ENCODE data around the gene ERCC4.

Gene ERCC4

GRCh38 chr16:13911306-13911705 lies 8.6 kb upstream of the ERCC4 start:
- DNase-seq (ENCODE audit: low read depth), result no peak

GRCh38 chr16:13911871-13912270 lies 8.1 kb upstream of the ERCC4 start:
- DNase-seq (ENCODE audit: low read depth), result no peak

- DNase-seq (ENCODE audit: low read depth), result no peak
Measured at GRCh38 chr16:13912891-13913290, 7.1 kb upstream of the ERCC4 start.

- no peak for DNase-seq (ENCODE audit: low read depth)
Measured at GRCh38 chr16:13913374-13914292, 6.3 kb upstream of the ERCC4 start.

GRCh38 chr16:13915033-13915635 lies 4.8 kb upstream of the ERCC4 start:
- DNase-seq (ENCODE audit: low read depth), result no peak

GRCh38 chr16:13919330-13919682 lies 648 bp upstream of the ERCC4 start:
- DNase-seq (ENCODE audit: low read depth), result no peak

- DNase-seq (ENCODE audit: low read depth), result no peak
Measured at GRCh38 chr16:13920510-13920818, 510 bp downstream of the ERCC4 start.

- no peak for DNase-seq (ENCODE audit: low read depth)
Measured at GRCh38 chr16:13921328-13921727, 1.4 kb downstream of the ERCC4 start.

- no peak for DNase-seq (ENCODE audit: low read depth)
Measured at GRCh38 chr16:13923703-13924298, 3.8 kb downstream of the ERCC4 start.

GRCh38 chr16:13926464-13926863 lies 6.5 kb downstream of the ERCC4 start:
- no peak for DNase-seq (ENCODE audit: low read depth)

- DNase-seq (ENCODE audit: low read depth), result no peak
Measured at GRCh38 chr16:13926891-13927290, 6.9 kb downstream of the ERCC4 start.

GRCh38 chr16:13928646-13929045 lies 8.7 kb downstream of the ERCC4 start:
- no peak for DNase-seq (ENCODE audit: low read depth)

- no peak for DNase-seq (ENCODE audit: low read depth)
Measured at GRCh38 chr16:13931845-13932244, 11.9 kb downstream of the ERCC4 start.

- DNase-seq (ENCODE audit: low read depth), result no peak
Measured at GRCh38 chr16:13935408-13935807, 15.5 kb downstream of the ERCC4 start.

- no peak for DNase-seq (ENCODE audit: low read depth)
Measured at GRCh38 chr16:13936155-13936554, 16.2 kb downstream of the ERCC4 start.

GRCh38 chr16:13936596-13937081 lies 16.7 kb downstream of the ERCC4 start:
- DNase-seq (ENCODE audit: low read depth), result no peak

- DNase-seq (ENCODE audit: low read depth), result no peak
Measured at GRCh38 chr16:13937411-13937810, 17.5 kb downstream of the ERCC4 start.

- no peak for DNase-seq (ENCODE audit: low read depth)
Measured at GRCh38 chr16:13938480-13938879, 18.5 kb downstream of the ERCC4 start.

- no peak for DNase-seq (ENCODE audit: low read depth)
Measured at GRCh38 chr16:13939821-13940220, 19.9 kb downstream of the ERCC4 start.

GRCh38 chr16:13940397-13940933 lies 20.5 kb downstream of the ERCC4 start:
- DNase-seq (ENCODE audit: low read depth), result no peak

GRCh38 chr16:13944816-13945215 lies 24.9 kb downstream of the ERCC4 start:
- no peak for DNase-seq (ENCODE audit: low read depth)

GRCh38 chr16:13945744-13946485 lies 26.0 kb downstream of the ERCC4 start:
- DNase-seq (ENCODE audit: low read depth), result no peak
